ENCODE measurements around the gene MMS22L.

MMS22L gene

DNA sequence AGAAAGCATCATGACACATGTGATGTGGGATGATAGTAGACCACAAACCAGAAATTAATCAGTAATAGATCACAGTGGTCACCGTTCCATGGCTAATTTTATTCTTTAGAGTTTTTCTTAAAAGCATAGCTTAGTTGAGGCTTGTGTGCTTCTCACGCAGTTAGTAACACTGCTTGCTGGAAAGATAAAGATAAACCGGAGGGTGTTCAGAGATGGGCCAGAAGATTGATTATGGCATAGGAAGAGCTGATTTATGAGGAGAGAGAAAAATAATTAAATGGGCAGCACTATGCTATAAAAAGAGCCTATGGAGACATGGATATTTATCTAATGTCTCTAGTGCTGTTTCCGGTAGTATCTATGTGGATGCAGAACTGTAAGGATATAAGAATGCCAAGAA, 173.6 kb downstream of the MMS22L start:
- no peak for TF ChIP-seq EZH2phosphoT487 (conservative IDR thresholded peaks at IDR 0.05; ENCODE audit: low read length)
- TF ChIP-seq, protein P1, sequence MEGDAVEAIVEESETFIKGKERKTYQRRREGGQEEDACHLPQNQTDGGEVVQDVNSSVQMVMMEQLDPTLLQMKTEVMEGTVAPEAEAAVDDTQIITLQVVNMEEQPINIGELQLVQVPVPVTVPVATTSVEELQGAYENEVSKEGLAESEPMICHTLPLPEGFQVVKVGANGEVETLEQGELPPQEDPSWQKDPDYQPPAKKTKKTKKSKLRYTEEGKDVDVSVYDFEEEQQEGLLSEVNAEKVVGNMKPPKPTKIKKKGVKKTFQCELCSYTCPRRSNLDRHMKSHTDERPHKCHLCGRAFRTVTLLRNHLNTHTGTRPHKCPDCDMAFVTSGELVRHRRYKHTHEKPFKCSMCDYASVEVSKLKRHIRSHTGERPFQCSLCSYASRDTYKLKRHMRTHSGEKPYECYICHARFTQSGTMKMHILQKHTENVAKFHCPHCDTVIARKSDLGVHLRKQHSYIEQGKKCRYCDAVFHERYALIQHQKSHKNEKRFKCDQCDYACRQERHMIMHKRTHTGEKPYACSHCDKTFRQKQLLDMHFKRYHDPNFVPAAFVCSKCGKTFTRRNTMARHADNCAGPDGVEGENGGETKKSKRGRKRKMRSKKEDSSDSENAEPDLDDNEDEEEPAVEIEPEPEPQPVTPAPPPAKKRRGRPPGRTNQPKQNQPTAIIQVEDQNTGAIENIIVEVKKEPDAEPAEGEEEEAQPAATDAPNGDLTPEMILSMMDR (IDR thresholded peaks at IDR 0.05; ENCODE audit: insufficient read depth, low read length, poor library complexity, severe bottlenecking): no peak
- no peaks in the 10 kb centered on the region for H4K20me1 ChIP-seq (ENCODE audit: low read depth, low read length)
- no peak overlapping the region for H3K27ac ChIP-seq (ENCODE audit: low read depth, low read length)

DNA sequence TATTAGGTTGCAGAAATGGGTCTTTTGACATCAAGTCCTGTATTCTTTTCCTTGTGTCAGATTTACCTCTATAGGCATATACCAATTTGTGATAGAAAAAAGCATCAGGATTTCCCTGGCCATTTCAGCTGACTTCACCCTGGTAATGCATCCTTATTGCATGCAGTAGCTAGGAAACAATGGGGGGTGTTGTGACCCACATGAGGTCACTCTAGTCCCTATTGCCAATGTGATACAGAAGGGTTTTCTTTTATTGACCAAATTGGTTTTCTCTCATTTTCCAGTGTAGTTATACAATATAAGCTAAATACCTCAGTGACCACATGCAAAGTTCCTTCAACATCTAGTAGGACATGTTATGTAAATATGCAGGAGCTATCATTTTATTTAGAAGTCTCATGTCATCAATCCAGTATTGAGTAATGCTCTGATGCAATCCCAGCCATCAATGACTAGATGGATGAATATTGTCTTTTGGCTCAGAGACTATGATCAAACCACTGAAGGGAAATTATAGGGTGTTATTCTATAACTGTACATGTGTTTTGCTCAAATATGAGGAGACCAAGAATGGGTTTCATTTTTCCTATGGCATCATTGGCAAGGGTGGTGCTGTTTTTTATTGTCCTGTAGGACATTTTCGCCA, 180.7 kb downstream of the MMS22L start:
- Histone ChIP-seq H3K9ac (ENCODE audit: low read length) (no peak overlapping the region), H4K20me1 (ENCODE audit: low read depth, low read length) (no peaks in the 10 kb centered on the region), H3F3A (ENCODE audit: insufficient read depth) (no peaks in the 10 kb centered on the region), H3K79me2 (ENCODE audit: insufficient read depth, low read length) (no peaks in the 10 kb centered on the region), H3K4me3 (ENCODE audit: insufficient read depth, low read length, poor library complexity, severe bottlenecking) (no peak overlapping the region), H2AFZ (ENCODE audit: low read depth, low read length, severe bottlenecking) (no peak overlapping the region), H3K9me3 (ENCODE audit: insufficient read depth, low read length) (no peaks in the 10 kb centered on the region), H3K4me2 (ENCODE audit: low read depth, low read length, poor library complexity, severe bottlenecking) (no peak overlapping the region), H3K27me3 (ENCODE audit: low read length) (no peaks in the 10 kb centered on the region), H3K27ac (ENCODE audit: low read depth, low read length) (no peak overlapping the region), H3K9me2 (replicated peaks; ENCODE audit: insufficient read depth, low read length) (no peaks in the 10 kb centered on the region), H3K36me3 (ENCODE audit: low read length) (no peaks in the 10 kb centered on the region)
- TF ChIP-seq, protein P1 (IDR thresholded peaks at IDR 0.05; ENCODE audit: insufficient read depth, low read length, poor library complexity, severe bottlenecking): no peak
- TF ChIP-seq EZH2phosphoT487 (conservative IDR thresholded peaks at IDR 0.05; ENCODE audit: low read length): no peak

More for the DNA sequence above, 173.6 kb downstream of the MMS22L start:
- no peaks in the 10 kb centered on the region for H3K9me2 ChIP-seq (replicated peaks; ENCODE audit: insufficient read depth, low read length)
- no peaks in the 10 kb centered on the region for H3K36me3 ChIP-seq (ENCODE audit: low read length)
- H3K9ac ChIP-seq (ENCODE audit: low read length): no peak overlapping the region
- no peak overlapping the region for H3K4me2 ChIP-seq (ENCODE audit: low read depth, low read length, poor library complexity, severe bottlenecking)
- no peak overlapping the region for H3K4me3 ChIP-seq (ENCODE audit: insufficient read depth, low read length, poor library complexity, severe bottlenecking)
- H3K27me3 ChIP-seq (ENCODE audit: low read length): no peaks in the 10 kb centered on the region
- H2AFZ ChIP-seq (ENCODE audit: low read depth, low read length, severe bottlenecking): no peak overlapping the region
- H3K9me3 ChIP-seq (ENCODE audit: insufficient read depth, low read length): no peaks in the 10 kb centered on the region
- H3F3A ChIP-seq (ENCODE audit: insufficient read depth): no peaks in the 10 kb centered on the region
- no peaks in the 10 kb centered on the region for H3K79me2 ChIP-seq (ENCODE audit: insufficient read depth, low read length)

DNA sequence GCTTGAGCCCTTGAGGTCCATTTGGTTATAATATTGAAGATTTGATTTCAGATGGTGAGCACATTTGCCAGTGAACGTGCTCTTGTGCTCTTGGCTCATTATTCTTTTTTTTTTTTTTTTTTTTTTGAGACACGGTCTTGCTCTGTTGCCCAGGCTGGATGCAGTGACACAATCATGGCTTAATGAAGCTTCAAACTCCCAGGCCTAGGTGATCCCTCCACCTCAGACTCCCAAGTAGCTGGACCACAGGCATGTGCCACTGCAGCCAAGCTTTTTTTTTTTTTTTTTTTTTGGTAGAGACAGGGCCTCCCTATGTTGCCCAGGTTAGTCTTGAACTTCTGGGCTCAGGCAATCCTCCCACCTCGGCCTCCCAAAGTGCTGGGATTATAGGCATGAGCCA, 182.3 kb downstream of the MMS22L start:
- H3F3A ChIP-seq (ENCODE audit: insufficient read depth): no peaks in the 10 kb centered on the region
- no peak overlapping the region for H3K27ac ChIP-seq (ENCODE audit: low read depth, low read length)
- no peak overlapping the region for H3K4me2 ChIP-seq (ENCODE audit: low read depth, low read length, poor library complexity, severe bottlenecking)
- H2AFZ ChIP-seq (ENCODE audit: low read depth, low read length, severe bottlenecking): no peak overlapping the region
- H3K36me3 ChIP-seq (ENCODE audit: low read length): no peaks in the 10 kb centered on the region
- no peak overlapping the region for H3K9ac ChIP-seq (ENCODE audit: low read length)
- H3K27me3 ChIP-seq (ENCODE audit: low read length): no peaks in the 10 kb centered on the region
- H3K9me3 ChIP-seq (ENCODE audit: insufficient read depth, low read length): no peaks in the 10 kb centered on the region
- no peak overlapping the region for H3K4me3 ChIP-seq (ENCODE audit: insufficient read depth, low read length, poor library complexity, severe bottlenecking)
- H4K20me1 ChIP-seq (ENCODE audit: low read depth, low read length): no peaks in the 10 kb centered on the region
- no peaks in the 10 kb centered on the region for H3K79me2 ChIP-seq (ENCODE audit: insufficient read depth, low read length)
- TF ChIP-seq, protein P1 (IDR thresholded peaks at IDR 0.05; ENCODE audit: insufficient read depth, low read length, poor library complexity, severe bottlenecking): no peak
- no peak for TF ChIP-seq EZH2phosphoT487 (conservative IDR thresholded peaks at IDR 0.05; ENCODE audit: low read length)
- no peaks in the 10 kb centered on the region for H3K9me2 ChIP-seq (replicated peaks; ENCODE audit: insufficient read depth, low read length)

All from SU-DHL-6 (cell line).